Esophagus muscularis mucosa (tissue), 4 donors: ENCODE results near the gene CCDC59. TPM values are rescaled to one million over a fixed set of nuclear protein-coding genes. Genes with fewer than 3 reads are reported as not detected.

Source experiments
- DNase-seq: peaks from one replicate; pipeline ENCODE4 v3.0.0-alpha.2; 2017; ENCODE audit errors: extremely low spot score
- H3K27ac ChIP-seq, 4 donors: fragments of 200-600 bp; sonication (generic); replicated peaks in 1 of 4; 1 replicate in 3 of 4; 2 replicates in 1 of 4; pipeline ENCODE4 v1.5.1; 2016 to 2019; ENCODE audit warnings: mild to moderate bottlenecking in 1 of 4
- H3K27me3 ChIP-seq, 4 donors: fragments of 200-600 bp; sonication (generic); one replicate each; pipeline versions ENCODE4 v1.5.1 to v1.6.0; 2016 to 2019
- H3K36me3 ChIP-seq, 4 donors: fragments of 200-600 bp; sonication (generic); one replicate each; pipeline ENCODE4 v1.5.1; 2016 to 2019
- H3K4me1 ChIP-seq, 4 donors: fragments of 200-600 bp; sonication (generic); one replicate each; pipeline ENCODE4 v1.5.1; 2016 to 2019
- H3K4me3 ChIP-seq, 4 donors: fragments of 200-600 bp; sonication (generic); 1 replicate in 2 of 4; 2 replicates in 2 of 4; pipeline ENCODE4 v1.5.1; 2016 to 2019; ENCODE audit warnings: mild to moderate bottlenecking in 4 of 4, moderate library complexity in 1 of 4
- H3K9me3 ChIP-seq, 4 donors: fragments of 200-600 bp; sonication (generic); 1 replicate in 3 of 4; 2 replicates in 1 of 4; pipeline ENCODE4 v1.5.1; 2016 to 2019
- CTCF ChIP-seq, 3 experiments: fragments of 200-600 bp in 2 of 3; fragments of 450-650 bp in 1 of 3; sonication (generic) in 2 of 3; IDR thresholded peaks; one replicate each; pipeline ENCODE4 v1.5.1; 2017 to 2019; ENCODE audit warnings: antibody characterized with exemption in 3 of 3, mild to moderate bottlenecking in 2 of 3, moderate library complexity in 1 of 3
- EP300 ChIP-seq: sonication (generic); formaldehyde crosslinking; IDR thresholded peaks from one replicate; pipeline ENCODE4 v1.6.1; 2017; ENCODE audit warnings: antibody characterized with exemption
- POLR2A ChIP-seq: fragments of 450-650 bp; IDR thresholded peaks from one replicate; pipeline ENCODE4 v1.6.1; 2017; ENCODE audit warnings: antibody characterized with exemption, moderate library complexity, mild to moderate bottlenecking, low read depth
- POLR2AphosphoS5 ChIP-seq, 2 donors: sonication (generic); formaldehyde crosslinking; IDR thresholded peaks; one replicate each; pipeline ENCODE4 v1.6.1; 2017; ENCODE audit warnings: antibody characterized with exemption in 2 of 2
- WGBS: methylation state at CpG from one replicate; pipeline ENCODE4 v1.1.5; 2018; 5-methylcytosine and 5-hydroxymethylcytosine counted together
- intact Hi-C: fragments of 100-400 bp; cut with DNase I; formaldehyde crosslinking; loops from one replicate; pipeline ENCODE4 v1.15.1; 2023
- total RNA-seq, 4 donors: library from RNA; depleted of rRNA; stranded (reverse); fragments of >200 nt; gene quantifications; one replicate each; pipeline versions ENCODE4 v1.1.0 to v1.2.1, GENCODE V29; 2016

CCDC59 gene
- total RNA-seq, 4 donors from 2014 or later: 29.5 to 72.4 (median 46.9) TPM

GRCh38 chr12:82350161-82350560 is 8.0 kb downstream of the CCDC59 start:
- peaks cover 31 to 75% (median 44%) of the 10 kb centered on the region in 4 donors for H3K36me3 ChIP-seq
- no peak overlapping the region for H3K4me3 ChIP-seq
- H3K9me3 ChIP-seq: no peaks in the 10 kb centered on the region
- no peak for DNase-seq
- intact Hi-C loops: no loop called here
- WGBS: 95% methylated on average over 3 of the region's 3 CpGs
- H3K27me3 ChIP-seq: no peaks in the 10 kb centered on the region
- no peaks in the 10 kb centered on the region for H3K4me1 ChIP-seq
- H3K27ac ChIP-seq: no peak overlapping the region
- TF ChIP-seq CTCF (IDR thresholded peaks at IDR 0.05): no peak
- TF ChIP-seq EP300: no peak
- TF ChIP-seq POLR2A: no peak
- TF ChIP-seq POLR2AphosphoS5 (IDR thresholded peaks at IDR 0.05): no peak

- Histone ChIP-seq H3K27me3 (no peaks in the 10 kb centered on the region), H3K27ac (no peak overlapping the region), H3K4me1 (no peaks in the 10 kb centered on the region), H3K9me3 (no peaks in the 10 kb centered on the region), H3K4me3 (no peak overlapping the region), H3K36me3 (no peaks in the 10 kb centered on the region)
- TF ChIP-seq POLR2AphosphoS5 (IDR thresholded peaks at IDR 0.05) (no peak), EP300 (no peak), CTCF (IDR thresholded peaks at IDR 0.05) (no peak), POLR2A (no peak)
- WGBS: 13% methylated on average over 1 of the region's 1 CpG
- DNase-seq: no peak
- intact Hi-C loops: loop anchor here (5.0 kb wide), 1 partner anchor 687 kb away; no protein-coding TSS in a partner anchor
Observed at GRCh38 chr12:82329508-82329907, 28.7 kb downstream of the CCDC59 start.

GRCh38 chr12:82327861-82328260 is 30.3 kb downstream of the CCDC59 start:
- intact Hi-C loops: loop anchor here (5.0 kb wide), 1 partner anchor 686 kb away; no protein-coding TSS in a partner anchor
- Histone ChIP-seq H3K9me3 (no peaks in the 10 kb centered on the region), H3K27ac (no peak overlapping the region), H3K27me3 (no peaks in the 10 kb centered on the region), H3K4me1 (no peaks in the 10 kb centered on the region), H3K4me3 (no peak overlapping the region), H3K36me3 (no peaks in the 10 kb centered on the region)
- TF ChIP-seq POLR2A (no peak), EP300 (no peak), CTCF (IDR thresholded peaks at IDR 0.05) (no peak), POLR2AphosphoS5 (IDR thresholded peaks at IDR 0.05) (no peak)
- 67% methylated on average over 1 of the region's 1 CpG for WGBS
- no peak for DNase-seq

- H3K27me3 ChIP-seq: no peaks in the 10 kb centered on the region
- WGBS: 18% methylated on average over 1 of the region's 1 CpG
- no peak for DNase-seq
- no peak overlapping the region for H3K4me3 ChIP-seq
- H3K9me3 ChIP-seq: no peaks in the 10 kb centered on the region
- no peak for TF ChIP-seq EP300
- peak; percentile 40 to 52 (median 44) for TF ChIP-seq CTCF (IDR thresholded peaks at IDR 0.05)
- no peak for TF ChIP-seq POLR2AphosphoS5 (IDR thresholded peaks at IDR 0.05)
- TF ChIP-seq POLR2A: no peak
- intact Hi-C loops: loop anchor here (5.0 kb wide), 1 partner anchor 685 kb away; no protein-coding TSS in a partner anchor
- H3K27ac ChIP-seq: no peak overlapping the region
- no peaks in the 10 kb centered on the region for H3K36me3 ChIP-seq
- no peaks in the 10 kb centered on the region for H3K4me1 ChIP-seq
Observed at GRCh38 chr12:82326905-82327503, 31.2 kb downstream of the CCDC59 start.
